ENCODE results near the gene TSHZ1.

Gene TSHZ1

DNA sequence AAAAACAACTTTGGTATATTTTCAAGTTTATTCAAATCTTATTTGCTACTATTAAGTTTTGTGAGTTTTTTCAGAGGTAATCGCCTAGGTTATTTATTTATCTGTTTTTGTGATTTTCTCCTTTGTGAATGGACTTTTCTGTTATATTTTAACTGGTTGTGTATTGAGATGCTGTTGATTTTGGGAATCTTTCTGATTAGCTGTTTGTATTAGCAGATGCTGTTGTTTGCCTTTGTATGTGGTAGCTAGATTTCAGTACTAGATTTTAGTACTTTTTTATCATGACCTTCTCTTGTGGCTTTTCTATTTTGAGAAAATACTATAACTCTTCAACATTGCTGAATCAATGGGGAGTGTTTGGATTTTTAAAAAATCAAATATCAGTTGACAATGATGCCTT, 42.4 kb downstream of the TSHZ1 start:
- H3K4me3 ChIP-seq (ENCODE audit: low read depth, low read length) = no peak overlapping the region
- peaks cover 28% of the 10 kb centered on the region for H3K4me1 ChIP-seq (ENCODE audit: control insufficient read depth, insufficient read depth, low read length)
- ChIA-PET POLR2A (no interaction called here), CTCF (interaction anchor here (0.7 kb wide), 1 partner anchor 601 kb away, joined by 4 read pairs; no protein-coding TSS in a partner anchor)
- H3K36me3 ChIP-seq (ENCODE audit: control insufficient read depth in 2 of 2, insufficient read depth in 1 of 2, low read length in 2 of 2) = no peaks in the 10 kb centered on the region
- no peak overlapping the region for H3K27ac ChIP-seq (ENCODE audit: extremely low read depth, low read depth, low read length)
- H3K9me3 ChIP-seq (ENCODE audit: control insufficient read depth, insufficient read depth, low read depth, low read length) = no peaks in the 10 kb centered on the region
- TF ChIP-seq, protein P1, sequence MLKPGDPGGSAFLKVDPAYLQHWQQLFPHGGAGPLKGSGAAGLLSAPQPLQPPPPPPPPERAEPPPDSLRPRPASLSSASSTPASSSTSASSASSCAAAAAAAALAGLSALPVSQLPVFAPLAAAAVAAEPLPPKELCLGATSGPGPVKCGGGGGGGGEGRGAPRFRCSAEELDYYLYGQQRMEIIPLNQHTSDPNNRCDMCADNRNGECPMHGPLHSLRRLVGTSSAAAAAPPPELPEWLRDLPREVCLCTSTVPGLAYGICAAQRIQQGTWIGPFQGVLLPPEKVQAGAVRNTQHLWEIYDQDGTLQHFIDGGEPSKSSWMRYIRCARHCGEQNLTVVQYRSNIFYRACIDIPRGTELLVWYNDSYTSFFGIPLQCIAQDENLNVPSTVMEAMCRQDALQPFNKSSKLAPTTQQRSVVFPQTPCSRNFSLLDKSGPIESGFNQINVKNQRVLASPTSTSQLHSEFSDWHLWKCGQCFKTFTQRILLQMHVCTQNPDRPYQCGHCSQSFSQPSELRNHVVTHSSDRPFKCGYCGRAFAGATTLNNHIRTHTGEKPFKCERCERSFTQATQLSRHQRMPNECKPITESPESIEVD (tag by site-specific recombination; IDR thresholded peaks at IDR 0.05) = 0 out of 2 replicates have a peak, but pooled peaks have one; percentile 26
- TF ChIP-seq ZBTB48 (tag by site-specific recombination; IDR thresholded peaks at IDR 0.05) = no peak

DNA sequence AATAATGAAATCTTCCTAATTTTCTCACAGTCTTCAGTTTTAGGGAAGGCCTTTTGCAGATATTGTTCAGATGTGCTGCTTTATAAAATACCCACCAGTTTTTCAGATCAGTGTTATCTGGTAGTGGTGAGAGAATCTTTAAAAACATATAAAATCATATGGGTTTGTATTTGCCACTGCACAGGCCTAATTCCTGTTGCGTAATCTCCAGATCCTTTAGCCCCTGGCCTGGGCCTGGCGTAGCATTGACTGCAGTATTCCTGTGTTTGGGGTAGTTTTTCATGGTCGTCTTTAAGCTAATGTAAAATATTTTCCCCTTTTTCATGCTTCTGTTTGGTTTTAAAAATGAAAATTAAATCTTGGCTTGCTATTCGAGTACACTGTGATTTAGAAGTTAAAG, 43.2 kb downstream of the TSHZ1 start:
- ChIA-PET CTCF (no interaction called here), POLR2A (no interaction called here)
- Histone ChIP-seq H3K9me3 (ENCODE audit: control insufficient read depth, insufficient read depth, low read depth, low read length) (no peaks in the 10 kb centered on the region), H3K4me3 (ENCODE audit: low read depth, low read length) (no peak overlapping the region), H3K27ac (ENCODE audit: extremely low read depth, low read depth, low read length) (no peak overlapping the region), H3K4me1 (ENCODE audit: control insufficient read depth, insufficient read depth, low read length) (peaks cover 20% of the 10 kb centered on the region), H3K36me3 (ENCODE audit: control insufficient read depth in 2 of 2, insufficient read depth in 1 of 2, low read length in 2 of 2) (no peaks in the 10 kb centered on the region)
- TF ChIP-seq SP3 (tag by site-specific recombination; IDR thresholded peaks at IDR 0.05) = no peak
- TF ChIP-seq, protein P2, sequence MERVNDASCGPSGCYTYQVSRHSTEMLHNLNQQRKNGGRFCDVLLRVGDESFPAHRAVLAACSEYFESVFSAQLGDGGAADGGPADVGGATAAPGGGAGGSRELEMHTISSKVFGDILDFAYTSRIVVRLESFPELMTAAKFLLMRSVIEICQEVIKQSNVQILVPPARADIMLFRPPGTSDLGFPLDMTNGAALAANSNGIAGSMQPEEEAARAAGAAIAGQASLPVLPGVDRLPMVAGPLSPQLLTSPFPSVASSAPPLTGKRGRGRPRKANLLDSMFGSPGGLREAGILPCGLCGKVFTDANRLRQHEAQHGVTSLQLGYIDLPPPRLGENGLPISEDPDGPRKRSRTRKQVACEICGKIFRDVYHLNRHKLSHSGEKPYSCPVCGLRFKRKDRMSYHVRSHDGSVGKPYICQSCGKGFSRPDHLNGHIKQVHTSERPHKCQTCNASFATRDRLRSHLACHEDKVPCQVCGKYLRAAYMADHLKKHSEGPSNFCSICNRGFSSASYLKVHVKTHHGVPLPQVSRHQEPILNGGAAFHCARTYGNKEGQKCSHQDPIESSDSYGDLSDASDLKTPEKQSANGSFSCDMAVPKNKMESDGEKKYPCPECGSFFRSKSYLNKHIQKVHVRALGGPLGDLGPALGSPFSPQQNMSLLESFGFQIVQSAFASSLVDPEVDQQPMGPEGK (tag by site-specific recombination; IDR thresholded peaks at IDR 0.05) = no peak
- TF ChIP-seq GFI1B (tag by site-specific recombination; IDR thresholded peaks at IDR 0.05) = no peak
- no peak for TF ChIP-seq TRIM28 (IDR thresholded peaks at IDR 0.05; ENCODE audit: borderline replicate concordance, low read length)
- TF ChIP-seq ZFHX2 (tag by site-specific recombination; conservative IDR thresholded peaks at IDR 0.05) = no peak
- no peak for TF ChIP-seq OVOL3 (tag by site-specific recombination; IDR thresholded peaks at IDR 0.05)
- TF ChIP-seq, protein P3, sequence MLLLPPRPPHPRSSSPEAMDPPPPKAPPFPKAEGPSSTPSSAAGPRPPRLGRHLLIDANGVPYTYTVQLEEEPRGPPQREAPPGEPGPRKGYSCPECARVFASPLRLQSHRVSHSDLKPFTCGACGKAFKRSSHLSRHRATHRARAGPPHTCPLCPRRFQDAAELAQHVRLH (tag by site-specific recombination; IDR thresholded peaks at IDR 0.05) = no peak
- TF ChIP-seq ZNF146 (tag by site-specific recombination; IDR thresholded peaks at IDR 0.05) = no peak
- no peak for TF ChIP-seq ZNF76 (tag by site-specific recombination; IDR thresholded peaks at IDR 0.05; ENCODE audit: borderline replicate concordance, low read depth)
- TF ChIP-seq, protein P4, sequence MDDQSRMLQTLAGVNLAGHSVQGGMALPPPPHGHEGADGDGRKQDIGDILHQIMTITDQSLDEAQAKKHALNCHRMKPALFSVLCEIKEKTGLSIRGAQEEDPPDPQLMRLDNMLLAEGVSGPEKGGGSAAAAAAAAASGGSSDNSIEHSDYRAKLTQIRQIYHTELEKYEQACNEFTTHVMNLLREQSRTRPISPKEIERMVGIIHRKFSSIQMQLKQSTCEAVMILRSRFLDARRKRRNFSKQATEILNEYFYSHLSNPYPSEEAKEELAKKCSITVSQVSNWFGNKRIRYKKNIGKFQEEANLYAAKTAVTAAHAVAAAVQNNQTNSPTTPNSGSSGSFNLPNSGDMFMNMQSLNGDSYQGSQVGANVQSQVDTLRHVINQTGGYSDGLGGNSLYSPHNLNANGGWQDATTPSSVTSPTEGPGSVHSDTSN (CRISPR knock-in tag; IDR thresholded peaks at IDR 0.05) = no peak
- no peak for TF ChIP-seq ZNF133 (tag by site-specific recombination; IDR thresholded peaks at IDR 0.05)
- no peak for TF ChIP-seq ZBTB20 (tag by site-specific recombination; IDR thresholded peaks at IDR 0.05)
- TF ChIP-seq ZNF529 (tag by site-specific recombination; IDR thresholded peaks at IDR 0.05; ENCODE audit: insufficient replicate concordance) = no peak
- TF ChIP-seq, protein P5, sequence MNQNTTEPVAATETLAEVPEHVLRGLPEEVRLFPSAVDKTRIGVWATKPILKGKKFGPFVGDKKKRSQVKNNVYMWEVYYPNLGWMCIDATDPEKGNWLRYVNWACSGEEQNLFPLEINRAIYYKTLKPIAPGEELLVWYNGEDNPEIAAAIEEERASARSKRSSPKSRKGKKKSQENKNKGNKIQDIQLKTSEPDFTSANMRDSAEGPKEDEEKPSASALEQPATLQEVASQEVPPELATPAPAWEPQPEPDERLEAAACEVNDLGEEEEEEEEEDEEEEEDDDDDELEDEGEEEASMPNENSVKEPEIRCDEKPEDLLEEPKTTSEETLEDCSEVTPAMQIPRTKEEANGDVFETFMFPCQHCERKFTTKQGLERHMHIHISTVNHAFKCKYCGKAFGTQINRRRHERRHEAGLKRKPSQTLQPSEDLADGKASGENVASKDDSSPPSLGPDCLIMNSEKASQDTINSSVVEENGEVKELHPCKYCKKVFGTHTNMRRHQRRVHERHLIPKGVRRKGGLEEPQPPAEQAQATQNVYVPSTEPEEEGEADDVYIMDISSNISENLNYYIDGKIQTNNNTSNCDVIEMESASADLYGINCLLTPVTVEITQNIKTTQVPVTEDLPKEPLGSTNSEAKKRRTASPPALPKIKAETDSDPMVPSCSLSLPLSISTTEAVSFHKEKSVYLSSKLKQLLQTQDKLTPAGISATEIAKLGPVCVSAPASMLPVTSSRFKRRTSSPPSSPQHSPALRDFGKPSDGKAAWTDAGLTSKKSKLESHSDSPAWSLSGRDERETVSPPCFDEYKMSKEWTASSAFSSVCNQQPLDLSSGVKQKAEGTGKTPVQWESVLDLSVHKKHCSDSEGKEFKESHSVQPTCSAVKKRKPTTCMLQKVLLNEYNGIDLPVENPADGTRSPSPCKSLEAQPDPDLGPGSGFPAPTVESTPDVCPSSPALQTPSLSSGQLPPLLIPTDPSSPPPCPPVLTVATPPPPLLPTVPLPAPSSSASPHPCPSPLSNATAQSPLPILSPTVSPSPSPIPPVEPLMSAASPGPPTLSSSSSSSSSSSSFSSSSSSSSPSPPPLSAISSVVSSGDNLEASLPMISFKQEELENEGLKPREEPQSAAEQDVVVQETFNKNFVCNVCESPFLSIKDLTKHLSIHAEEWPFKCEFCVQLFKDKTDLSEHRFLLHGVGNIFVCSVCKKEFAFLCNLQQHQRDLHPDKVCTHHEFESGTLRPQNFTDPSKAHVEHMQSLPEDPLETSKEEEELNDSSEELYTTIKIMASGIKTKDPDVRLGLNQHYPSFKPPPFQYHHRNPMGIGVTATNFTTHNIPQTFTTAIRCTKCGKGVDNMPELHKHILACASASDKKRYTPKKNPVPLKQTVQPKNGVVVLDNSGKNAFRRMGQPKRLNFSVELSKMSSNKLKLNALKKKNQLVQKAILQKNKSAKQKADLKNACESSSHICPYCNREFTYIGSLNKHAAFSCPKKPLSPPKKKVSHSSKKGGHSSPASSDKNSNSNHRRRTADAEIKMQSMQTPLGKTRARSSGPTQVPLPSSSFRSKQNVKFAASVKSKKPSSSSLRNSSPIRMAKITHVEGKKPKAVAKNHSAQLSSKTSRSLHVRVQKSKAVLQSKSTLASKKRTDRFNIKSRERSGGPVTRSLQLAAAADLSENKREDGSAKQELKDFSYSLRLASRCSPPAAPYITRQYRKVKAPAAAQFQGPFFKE (tag by site-specific recombination; IDR thresholded peaks at IDR 0.05; ENCODE audit: borderline replicate concordance) = no peak
- no peak for TF ChIP-seq ZNF768 (tag by site-specific recombination; IDR thresholded peaks at IDR 0.05)

Data from HEK293 (cell line).